ENCODE data around the gene KIF26A.

KIF26A gene

DNA sequence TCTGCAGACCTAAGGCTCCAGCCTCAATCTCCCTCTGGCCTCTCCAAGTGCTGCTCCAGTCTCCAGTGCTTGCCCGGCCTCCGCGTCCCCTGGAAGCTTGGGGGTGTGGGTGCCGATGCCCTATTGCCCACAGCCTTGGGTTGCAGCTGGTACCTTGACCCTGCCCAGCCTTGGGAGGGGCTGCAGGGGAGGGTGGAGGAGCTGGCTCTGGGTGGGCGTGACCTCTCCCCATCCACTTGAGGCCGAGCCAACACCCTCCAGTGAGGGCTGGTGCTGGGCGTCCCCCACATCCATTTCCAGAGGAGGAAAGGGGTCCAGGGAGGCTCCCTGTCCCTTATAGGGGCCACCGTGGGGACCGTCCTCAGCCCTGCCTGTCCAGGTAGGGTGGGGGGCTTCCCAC is 24.1 kb downstream of the KIF26A start:
- TF ChIP-seq, protein P1, sequence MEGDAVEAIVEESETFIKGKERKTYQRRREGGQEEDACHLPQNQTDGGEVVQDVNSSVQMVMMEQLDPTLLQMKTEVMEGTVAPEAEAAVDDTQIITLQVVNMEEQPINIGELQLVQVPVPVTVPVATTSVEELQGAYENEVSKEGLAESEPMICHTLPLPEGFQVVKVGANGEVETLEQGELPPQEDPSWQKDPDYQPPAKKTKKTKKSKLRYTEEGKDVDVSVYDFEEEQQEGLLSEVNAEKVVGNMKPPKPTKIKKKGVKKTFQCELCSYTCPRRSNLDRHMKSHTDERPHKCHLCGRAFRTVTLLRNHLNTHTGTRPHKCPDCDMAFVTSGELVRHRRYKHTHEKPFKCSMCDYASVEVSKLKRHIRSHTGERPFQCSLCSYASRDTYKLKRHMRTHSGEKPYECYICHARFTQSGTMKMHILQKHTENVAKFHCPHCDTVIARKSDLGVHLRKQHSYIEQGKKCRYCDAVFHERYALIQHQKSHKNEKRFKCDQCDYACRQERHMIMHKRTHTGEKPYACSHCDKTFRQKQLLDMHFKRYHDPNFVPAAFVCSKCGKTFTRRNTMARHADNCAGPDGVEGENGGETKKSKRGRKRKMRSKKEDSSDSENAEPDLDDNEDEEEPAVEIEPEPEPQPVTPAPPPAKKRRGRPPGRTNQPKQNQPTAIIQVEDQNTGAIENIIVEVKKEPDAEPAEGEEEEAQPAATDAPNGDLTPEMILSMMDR (IDR thresholded peaks at IDR 0.05; ENCODE audit: low read length, missing control alignments), result no peak

DNA sequence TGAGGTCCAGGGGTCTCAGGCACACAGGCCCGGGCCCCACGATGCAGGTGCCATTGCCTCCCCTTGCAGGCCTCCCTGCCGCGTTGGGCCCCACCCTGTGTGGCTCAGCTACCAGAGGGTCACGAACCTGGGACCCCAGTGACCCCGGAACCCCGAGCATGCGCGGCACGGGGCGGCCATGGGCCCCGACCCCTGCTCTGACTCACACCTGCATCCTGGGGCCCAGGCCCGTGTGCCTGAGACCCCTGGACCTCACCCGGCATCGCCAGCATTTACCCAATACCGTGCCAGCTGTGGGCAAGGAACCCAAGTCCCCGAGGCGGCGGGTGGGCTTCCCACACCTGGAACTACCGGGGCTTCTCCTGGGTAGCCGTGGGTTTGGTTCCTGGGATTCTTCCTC is 25.2 kb downstream of the KIF26A start:
- no peak overlapping the region for H3K4me3 ChIP-seq (replicated peaks; ENCODE audit: low read depth, low read length)

More for the DNA sequence above, 24.1 kb downstream of the KIF26A start:
- H3K4me3 ChIP-seq (replicated peaks; ENCODE audit: low read depth, low read length), result no peak overlapping the region
- DNase-seq (ENCODE audit: low read depth), result no peak

GRCh38 chr14:104164041-104164440 is 25.7 kb downstream of the KIF26A start:
- H3K4me3 ChIP-seq (replicated peaks; ENCODE audit: low read depth, low read length), result no peak overlapping the region
- DNase-seq (ENCODE audit: low read depth), result no peak
- TF ChIP-seq, protein P1 (IDR thresholded peaks at IDR 0.05; ENCODE audit: low read length, missing control alignments), result no peak

More for the DNA sequence above, 25.2 kb downstream of the KIF26A start:
- DNase-seq (ENCODE audit: low read depth), result no peak
- TF ChIP-seq, protein P1 (IDR thresholded peaks at IDR 0.05; ENCODE audit: low read length, missing control alignments), result no peak

GRCh38 chr14:104164512-104164911 is 26.1 kb downstream of the KIF26A start:
- H3K4me3 ChIP-seq (replicated peaks; ENCODE audit: low read depth, low read length), result no peak overlapping the region
- TF ChIP-seq, protein P1 (IDR thresholded peaks at IDR 0.05; ENCODE audit: low read length, missing control alignments), result no peak
- DNase-seq (ENCODE audit: low read depth), result no peak

- DNase-seq (ENCODE audit: low read depth), result no peak
- H3K4me3 ChIP-seq (replicated peaks; ENCODE audit: low read depth, low read length), result no peak overlapping the region
- TF ChIP-seq, protein P1 (IDR thresholded peaks at IDR 0.05; ENCODE audit: low read length, missing control alignments), result no peak
These were observed 28.3 kb downstream of the KIF26A start for GRCh38 chr14:104166698-104167097.

DNA sequence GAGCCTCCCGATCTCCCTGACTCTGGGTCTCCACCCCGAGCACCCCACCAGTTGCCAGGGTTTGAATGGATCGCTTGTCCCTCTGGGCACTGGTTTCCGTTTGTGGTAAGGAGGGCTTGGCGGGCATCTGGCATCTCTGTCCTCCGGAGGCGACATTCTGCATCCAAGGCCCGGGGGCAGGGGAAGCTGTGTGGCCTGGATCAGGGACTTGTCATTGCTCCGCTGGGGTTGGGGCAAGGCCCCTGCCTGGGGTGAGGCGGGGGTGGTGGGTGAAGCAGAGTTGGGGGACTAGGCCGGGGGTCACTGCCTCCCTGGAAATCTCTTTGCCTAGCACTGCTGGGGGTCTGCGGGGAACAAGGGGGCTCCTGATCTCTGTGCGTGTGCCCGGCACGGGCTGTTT is 30.2 kb downstream of the KIF26A start:
- no peak overlapping the region for H3K4me3 ChIP-seq (replicated peaks; ENCODE audit: low read depth, low read length)
- DNase-seq (ENCODE audit: low read depth), result no peak
- TF ChIP-seq, protein P1 (IDR thresholded peaks at IDR 0.05; ENCODE audit: low read length, missing control alignments), result no peak

DNA sequence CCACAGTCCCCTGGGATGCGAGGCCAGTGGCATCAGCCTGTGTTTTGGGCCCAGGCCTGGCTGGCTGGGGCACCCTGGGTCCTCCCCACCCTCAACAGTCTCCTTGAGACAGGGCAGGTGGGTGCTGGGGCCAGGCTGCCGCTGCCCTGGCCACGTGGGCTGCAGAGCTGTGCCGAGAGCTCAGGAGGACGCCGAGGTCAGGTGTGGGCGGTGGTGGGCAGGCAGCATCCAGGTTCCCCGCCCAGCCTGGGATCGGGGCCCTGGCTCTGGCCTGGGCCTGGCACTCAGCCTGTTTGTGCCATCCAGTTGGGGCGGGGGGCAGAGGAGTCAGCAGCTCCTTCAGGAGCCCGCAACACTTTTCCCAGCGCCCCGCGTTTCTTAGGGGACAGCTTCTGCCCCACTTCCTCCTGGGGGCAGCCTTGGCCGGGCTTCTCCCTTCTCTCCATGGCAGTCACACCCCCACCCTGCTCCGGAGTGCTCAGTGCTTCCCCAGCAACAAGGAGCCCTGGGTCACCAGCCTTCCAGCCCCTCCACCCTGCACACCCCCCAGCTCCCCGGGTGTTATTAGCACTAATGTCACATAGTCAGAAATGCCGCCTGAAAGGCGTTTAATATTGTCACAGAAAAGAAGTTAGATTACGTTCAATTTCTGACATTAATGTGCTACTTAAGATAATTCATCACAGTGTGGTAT is 30.8 kb downstream of the KIF26A start:
- no peak overlapping the region for H3K4me3 ChIP-seq (replicated peaks; ENCODE audit: low read depth, low read length)
- TF ChIP-seq, protein P1 (IDR thresholded peaks at IDR 0.05; ENCODE audit: low read length, missing control alignments), result no peak
- DNase-seq (ENCODE audit: low read depth), result no peak

Measured in fibroblast of pulmonary artery (primary cell).